Measurements from ENCODE around the gene ATP8A2.

The ATP8A2 gene

DNA sequence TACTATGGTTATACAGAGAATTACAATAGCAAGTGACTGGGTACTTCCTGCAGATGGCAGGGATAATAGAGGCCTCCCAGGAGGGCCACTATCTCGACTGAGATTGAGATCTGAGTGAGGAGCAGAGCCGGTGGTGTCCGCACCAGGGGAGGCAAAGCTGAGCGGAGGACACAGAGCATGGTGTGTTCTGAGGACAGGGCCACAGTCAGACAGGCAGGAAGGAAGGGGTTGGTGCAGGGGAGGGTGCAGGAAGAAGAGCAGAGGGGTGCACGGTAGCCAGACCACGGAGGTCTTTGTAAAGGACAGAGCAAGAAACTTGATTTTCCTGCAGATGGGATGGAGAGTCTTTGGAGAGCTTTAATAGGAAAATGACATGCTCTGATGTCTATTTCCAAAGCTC lies 527.7 kb downstream of the ATP8A2 start:
- Histone ChIP-seq H3K4me3 (no peak overlapping the region), H3K27ac (no peak overlapping the region)
- DNase-seq (ENCODE audit: low spot score): no peak
- TF ChIP-seq, protein P1, sequence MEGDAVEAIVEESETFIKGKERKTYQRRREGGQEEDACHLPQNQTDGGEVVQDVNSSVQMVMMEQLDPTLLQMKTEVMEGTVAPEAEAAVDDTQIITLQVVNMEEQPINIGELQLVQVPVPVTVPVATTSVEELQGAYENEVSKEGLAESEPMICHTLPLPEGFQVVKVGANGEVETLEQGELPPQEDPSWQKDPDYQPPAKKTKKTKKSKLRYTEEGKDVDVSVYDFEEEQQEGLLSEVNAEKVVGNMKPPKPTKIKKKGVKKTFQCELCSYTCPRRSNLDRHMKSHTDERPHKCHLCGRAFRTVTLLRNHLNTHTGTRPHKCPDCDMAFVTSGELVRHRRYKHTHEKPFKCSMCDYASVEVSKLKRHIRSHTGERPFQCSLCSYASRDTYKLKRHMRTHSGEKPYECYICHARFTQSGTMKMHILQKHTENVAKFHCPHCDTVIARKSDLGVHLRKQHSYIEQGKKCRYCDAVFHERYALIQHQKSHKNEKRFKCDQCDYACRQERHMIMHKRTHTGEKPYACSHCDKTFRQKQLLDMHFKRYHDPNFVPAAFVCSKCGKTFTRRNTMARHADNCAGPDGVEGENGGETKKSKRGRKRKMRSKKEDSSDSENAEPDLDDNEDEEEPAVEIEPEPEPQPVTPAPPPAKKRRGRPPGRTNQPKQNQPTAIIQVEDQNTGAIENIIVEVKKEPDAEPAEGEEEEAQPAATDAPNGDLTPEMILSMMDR (IDR thresholded peaks at IDR 0.05): no peak

GRCh38 chr13:25899952-25900351 lies 528.2 kb downstream of the ATP8A2 start:
- no peak overlapping the region for H3K4me3 ChIP-seq
- TF ChIP-seq, protein P1 (IDR thresholded peaks at IDR 0.05): no peak
- no peak overlapping the region for H3K27ac ChIP-seq
- no peak for DNase-seq (ENCODE audit: low spot score)

GRCh38 chr13:25901460-25902376 lies 529.9 kb downstream of the ATP8A2 start:
- no peak for DNase-seq (ENCODE audit: low spot score)
- Histone ChIP-seq H3K27ac (no peak overlapping the region), H3K4me3 (no peak overlapping the region)
- TF ChIP-seq, protein P1 (IDR thresholded peaks at IDR 0.05): no peak

DNA sequence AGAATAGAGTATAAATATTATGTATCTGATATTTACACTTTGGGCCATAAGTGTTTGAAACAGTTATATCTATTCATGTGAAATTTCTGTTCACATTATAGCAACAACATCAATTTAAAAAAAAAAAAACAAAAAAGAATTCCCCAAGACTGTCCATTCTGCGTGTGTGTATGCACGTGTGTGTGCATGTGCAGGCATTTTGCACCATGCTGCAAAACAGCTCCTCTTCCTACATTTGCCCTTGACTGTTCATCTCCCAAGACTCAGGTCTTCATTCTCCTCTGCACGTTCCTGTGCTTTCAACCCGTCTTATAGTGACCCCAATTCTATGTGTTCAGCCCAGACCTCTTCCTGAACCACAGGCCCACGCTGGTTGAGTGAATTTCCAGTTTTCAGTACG lies 530.7 kb downstream of the ATP8A2 start:
- DNase-seq (ENCODE audit: low spot score): no peak
- TF ChIP-seq, protein P1 (IDR thresholded peaks at IDR 0.05): no peak
- Histone ChIP-seq H3K4me3 (no peak overlapping the region), H3K27ac (no peak overlapping the region)

GRCh38 chr13:25902891-25903341 lies 531.1 kb downstream of the ATP8A2 start:
- Histone ChIP-seq H3K27ac (no peak overlapping the region), H3K4me3 (no peak overlapping the region)
- TF ChIP-seq, protein P1 (IDR thresholded peaks at IDR 0.05): no peak
- DNase-seq (ENCODE audit: low spot score): no peak

- DNase-seq (ENCODE audit: low spot score): no peak
- H3K27ac ChIP-seq: no peak overlapping the region
- TF ChIP-seq, protein P1 (IDR thresholded peaks at IDR 0.05): no peak
- no peak overlapping the region for H3K4me3 ChIP-seq
Observed at GRCh38 chr13:25904830-25905229, 533.1 kb downstream of the ATP8A2 start.

GRCh38 chr13:25905611-25906010 lies 533.8 kb downstream of the ATP8A2 start:
- Histone ChIP-seq H3K4me3 (no peak overlapping the region), H3K27ac (no peak overlapping the region)
- DNase-seq (ENCODE audit: low spot score): no peak
- TF ChIP-seq, protein P1 (IDR thresholded peaks at IDR 0.05): no peak

Measured in coronary artery (tissue), 2 donors.